Mesenteric fat pad (tissue), 1 donor: ENCODE data around the gene FYCO1. TPM values are rescaled to one million over a fixed set of nuclear protein-coding genes. Genes with fewer than 3 reads are reported as not detected.
"Not testable (repeated sequence)": the region's sequence is repeated elsewhere in the genome, so short reads cannot be mapped to it uniquely, and the experiment has no call there.

Source experiments
- DNase-seq: peaks from one replicate; pipeline ENCODE4 v3.0.0-alpha.2; 2020; ENCODE audit warnings: low spot score
- total RNA-seq: library from RNA; stranded (reverse); fragmentation: NEBNext Ultra II Directional; extraction: Animal tissue kit (Norgen Biotek cat#: 25700); gene quantifications from one replicate; pipeline ENCODE4 v1.2.1, GENCODE V29; 2021
- donor health status: DM: yes; HTN: yes; CAD: no.

FYCO1 gene
- total RNA-seq, 1 donor from 2014 or later, result 43.5 TPM

DNA sequence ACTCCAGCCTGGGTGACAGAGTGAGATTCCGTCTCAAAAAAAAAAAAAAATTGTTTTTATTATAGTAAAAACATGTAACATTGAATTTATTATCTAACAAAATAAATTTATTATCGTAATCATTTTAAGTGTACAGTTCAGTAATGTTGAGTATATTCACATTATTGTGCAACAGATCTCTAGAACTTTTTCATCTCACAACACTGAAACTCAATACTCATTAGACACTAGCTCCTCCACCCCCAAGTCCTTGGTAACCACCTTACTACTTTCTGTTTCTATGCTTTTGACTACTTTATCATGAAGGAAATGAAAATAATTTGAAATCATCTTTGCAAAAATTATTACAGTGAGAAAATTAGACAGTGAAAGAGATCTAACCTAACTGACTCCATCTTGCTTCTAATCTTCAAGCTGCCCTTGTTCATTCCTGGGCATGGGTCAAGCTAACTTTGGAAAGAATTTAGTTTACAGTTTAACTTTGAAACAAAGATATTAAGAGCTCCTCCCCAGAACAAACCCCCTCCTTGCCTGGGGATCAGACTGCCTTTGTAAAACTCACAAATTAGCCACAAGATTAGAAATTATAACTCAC lies 15.0 kb upstream of the FYCO1 start:
- no peak for DNase-seq

DNA sequence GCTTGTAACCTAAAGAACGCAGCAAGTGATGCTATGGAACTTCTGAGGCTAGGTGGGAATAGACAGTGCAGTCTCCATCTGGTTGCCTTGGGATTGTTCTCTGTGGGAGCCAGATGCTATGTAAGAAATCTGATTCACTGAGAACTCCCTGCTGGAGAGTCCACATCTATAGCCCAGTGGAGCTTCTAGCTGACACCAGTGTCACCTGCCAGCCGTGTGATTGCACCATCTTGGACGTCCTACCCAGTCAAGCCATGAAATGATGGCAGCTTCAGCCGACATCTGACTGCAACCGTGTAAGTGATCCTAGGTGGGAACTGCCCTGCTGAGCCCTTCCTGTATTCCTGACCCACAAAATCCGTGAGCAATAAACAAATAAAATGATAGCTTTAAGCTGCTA lies 12.4 kb upstream of the FYCO1 start:
- no peak for DNase-seq

DNA sequence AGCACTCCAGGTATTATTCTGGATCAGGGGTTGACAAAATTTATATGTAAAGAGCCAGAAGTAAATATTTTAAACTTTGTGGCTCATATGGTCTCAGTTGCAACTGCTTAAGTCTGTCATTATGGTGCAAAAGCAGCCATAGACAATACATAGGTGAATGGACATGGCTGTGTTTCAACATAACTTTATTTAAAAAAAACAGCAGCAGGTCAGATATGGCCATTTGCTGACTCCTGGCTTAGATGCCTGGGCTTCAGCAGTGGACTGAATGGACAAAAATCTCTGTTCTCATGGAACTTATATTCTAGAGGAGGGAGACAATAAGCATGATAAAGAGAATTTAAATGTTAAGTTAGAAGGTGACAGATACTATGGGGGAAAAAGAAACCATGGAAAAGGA lies 11.7 kb upstream of the FYCO1 start:
- DNase-seq, result no peak

DNA sequence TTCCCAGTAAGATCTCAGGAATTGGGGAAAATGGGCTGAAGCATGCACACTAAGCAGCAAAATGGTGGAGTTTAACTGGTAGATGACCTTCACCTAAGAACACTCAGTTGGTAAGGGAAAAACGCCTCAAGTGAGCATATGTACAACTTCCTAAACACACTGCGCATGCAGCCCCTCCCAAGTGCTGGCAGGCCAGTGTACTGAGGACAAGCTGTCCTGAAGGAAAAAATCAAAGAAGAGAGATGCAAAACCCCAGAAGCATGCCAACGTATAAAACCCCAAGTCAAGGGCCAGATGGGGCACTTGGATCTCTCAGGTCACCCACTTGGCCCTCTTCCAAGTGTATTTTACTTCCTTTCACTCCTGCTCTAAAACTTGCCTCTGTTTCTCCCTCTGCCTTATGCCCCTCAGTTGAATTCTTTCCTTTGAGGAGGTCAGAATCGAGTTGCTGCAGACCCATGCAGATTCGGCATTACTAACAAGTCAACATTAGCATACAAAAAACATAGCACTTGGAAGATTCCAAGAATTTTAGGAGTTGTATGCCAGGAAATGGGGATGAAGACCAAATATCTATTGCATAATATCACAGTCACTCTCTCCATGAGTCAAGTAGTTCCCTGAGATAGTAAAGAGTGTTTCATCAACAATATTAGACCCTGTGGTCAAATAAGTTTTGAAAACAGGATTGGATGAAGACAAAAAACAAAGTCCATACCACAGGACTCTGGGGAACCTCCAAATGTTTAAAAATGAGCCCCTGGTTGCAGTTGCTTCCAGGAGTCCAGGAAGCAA lies 10.8 kb upstream of the FYCO1 start:
- no peak for DNase-seq

DNA sequence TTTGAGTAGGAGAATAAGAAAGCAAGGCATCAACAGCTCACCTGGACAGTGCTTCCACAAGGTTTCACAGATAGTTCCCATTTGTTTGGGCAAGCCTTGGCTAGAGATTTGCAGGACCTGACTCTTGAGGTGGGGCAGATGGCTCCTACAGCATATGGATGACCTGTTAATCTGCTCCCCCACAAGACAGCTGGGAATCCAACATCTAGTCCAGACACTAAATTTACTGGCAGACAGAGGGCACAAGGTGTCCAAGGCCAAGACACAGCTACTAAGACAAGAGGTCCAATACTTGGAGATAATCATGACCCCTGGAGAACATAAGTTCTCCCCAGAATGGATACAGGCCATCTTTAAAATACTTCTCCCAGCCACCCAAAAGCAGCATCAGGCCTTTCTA lies 8.1 kb upstream of the FYCO1 start:
- not testable (repeated sequence) for DNase-seq

DNA sequence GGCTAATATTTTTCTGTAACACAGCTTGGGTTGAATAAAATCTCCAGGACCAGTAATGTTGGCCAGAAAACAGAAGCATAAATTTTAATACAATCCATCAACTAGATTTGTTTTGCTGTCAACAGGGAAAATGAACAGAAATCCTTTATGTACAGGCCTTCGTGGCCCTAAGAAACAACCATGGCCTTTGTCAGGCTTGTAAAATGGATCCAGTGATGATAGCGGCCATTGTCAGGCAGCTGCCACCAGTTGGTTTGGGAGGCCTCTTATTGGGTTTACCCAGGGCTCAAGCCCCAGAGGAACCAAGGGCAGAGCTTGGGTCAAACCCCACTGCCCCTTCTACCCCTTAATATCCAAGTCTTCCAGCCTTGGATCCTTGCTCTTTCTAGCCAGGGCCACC lies 5.6 kb upstream of the FYCO1 start:
- DNase-seq, result no peak

DNA sequence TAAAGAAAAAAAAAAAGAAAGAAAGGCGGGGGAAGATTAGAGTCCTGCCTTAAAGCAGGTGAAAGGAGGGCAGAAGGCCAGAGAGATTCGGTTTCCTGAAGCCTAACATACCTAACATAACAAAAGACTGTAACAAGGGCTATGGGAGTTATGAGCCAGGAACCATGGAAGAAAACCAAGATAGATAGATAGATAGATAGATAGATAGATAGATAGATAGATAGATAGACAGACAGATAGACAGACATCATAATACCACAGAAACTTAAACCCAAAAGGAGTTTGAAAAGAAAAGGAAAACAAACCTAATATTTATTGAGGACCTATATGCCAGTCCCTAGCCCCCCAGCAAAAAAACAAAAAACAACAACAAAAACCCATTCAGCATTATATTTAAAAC lies 2.3 kb upstream of the FYCO1 start:
- DNase-seq, result no peak

DNA sequence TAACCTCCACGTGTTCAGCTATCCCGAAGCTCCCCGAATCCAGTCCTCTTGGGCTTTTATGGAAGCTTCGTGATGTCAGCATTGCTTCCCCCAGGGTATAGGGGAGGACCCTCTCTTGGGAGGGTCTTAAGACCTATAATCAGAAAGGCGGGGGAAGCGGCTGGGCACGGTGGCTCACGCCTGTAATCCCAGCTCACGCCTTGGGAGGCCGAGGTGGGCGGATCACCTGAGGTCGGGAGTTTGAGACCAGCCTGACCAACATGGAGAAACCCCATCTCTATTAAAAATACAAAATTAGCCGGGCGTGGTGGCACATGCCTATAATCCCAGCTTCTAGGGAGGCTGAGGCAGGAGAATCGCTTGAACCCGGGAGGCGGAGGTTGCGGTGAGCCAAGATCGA lies 1.9 kb upstream of the FYCO1 start:
- DNase-seq, result not testable (repeated sequence)

DNA sequence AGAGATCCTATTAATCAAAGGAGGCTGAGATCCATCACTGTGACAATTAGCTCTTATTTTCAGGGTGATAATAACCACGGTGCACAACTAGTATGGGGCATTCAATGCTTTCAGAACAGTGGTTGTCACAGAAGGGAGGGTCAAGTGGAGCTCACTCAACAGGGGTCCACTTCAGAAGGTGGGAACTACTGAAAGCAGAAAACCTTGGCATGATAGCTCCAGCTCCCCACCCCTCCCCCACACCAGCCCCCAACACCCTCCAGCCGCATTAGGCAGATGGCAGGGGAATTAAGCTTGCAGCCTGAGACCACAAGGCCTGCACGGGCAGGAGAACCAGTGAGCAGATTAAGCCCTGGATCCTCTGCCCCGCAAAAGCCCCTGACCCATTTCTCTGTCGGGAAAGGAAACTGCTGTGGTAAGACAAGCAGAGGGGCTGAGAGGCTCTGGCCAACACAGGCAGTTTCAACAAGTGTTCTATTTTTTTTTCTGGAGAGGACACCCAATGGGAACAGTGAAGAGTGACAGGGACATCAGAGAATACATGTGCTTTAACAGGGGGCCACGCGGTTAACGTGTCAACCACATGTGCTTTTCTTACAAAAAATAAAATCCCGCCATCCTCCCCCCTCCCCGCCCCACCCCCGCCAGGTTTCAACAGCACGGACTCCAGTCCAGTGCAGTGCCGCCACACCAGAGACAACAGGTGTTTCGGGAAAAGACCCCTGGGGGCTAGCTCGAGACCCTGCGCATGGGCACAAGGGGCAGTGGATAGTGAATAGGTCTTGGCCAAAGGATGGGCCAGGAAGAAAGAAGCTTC lies 997 bp downstream of the FYCO1 start:
- DNase-seq, result no peak

DNA sequence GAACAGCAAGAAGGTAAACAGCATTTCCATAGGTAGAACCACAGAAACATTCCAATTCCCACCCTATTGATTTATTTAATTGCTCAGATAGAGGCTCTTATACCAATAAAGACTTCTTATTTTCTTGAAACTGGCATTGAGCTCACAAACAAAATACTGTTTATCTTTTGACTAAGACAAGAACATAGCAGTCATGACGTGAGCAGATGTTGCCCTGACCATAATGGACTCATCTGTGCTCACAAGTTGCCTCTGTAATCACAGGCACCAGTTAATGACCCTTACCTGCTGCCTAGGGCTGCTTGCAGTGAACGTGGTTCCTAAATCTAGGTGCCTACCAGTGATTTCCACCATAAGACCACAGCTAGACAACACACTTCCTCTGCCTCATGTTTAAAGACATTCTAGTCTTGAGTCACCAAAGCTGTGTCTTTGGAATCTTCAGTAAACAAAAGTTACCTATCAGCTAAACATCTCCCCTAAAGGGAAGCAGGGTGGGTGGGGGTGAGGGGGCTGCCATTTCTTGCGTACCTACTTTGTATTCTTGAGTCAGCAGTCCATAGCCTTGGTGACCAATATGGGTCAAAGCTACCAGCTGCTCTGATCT lies 2.1 kb downstream of the FYCO1 start:
- DNase-seq, result no peak

DNA sequence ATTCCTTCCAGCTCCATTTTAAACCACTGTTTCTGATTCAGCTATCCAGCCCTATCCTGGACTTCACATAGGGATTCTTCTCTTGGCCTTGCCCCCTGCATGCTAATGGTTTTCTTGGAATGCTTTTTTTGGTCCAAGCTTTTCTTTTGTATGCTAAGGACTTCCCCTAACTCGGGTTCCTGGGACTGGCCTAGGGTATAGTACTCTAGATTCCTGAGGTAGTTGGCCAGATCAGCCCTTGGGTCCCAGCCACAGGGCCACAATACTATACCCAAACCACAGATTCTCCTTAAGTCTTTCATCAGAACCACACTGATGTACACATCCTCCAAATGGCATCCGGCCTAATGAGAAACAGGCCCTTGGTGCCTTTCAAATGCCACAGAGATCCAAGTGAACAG lies 2.8 kb downstream of the FYCO1 start:
- no peak for DNase-seq

DNA sequence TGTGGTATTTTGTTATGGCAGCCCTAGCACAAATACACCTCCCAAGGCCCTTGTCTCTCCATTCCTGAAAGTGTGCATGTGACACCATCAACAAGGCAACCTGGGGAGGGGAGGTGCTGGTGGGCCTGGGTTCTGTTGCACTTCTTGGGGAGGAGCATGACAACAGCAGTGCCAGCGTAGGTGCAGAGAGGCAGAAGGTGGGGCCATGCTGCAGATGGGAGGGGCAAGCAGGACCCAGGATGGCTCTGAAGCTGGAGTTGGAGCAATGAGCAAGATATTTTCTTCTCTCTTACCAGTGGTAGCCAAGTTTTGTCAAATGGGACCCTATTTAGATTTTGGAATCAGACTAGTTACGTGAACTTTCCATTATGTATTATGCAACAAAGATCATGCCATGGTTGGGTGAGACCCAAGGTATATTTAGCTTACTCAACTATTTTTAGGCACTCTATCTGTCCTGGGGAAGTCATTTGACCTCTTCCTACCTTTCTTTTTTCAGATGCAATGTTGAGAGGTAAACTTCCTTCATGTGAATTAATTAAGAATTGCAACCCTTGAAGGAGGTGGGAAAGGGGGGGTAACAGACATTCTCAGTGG lies 3.4 kb downstream of the FYCO1 start:
- DNase-seq, result no peak

DNA sequence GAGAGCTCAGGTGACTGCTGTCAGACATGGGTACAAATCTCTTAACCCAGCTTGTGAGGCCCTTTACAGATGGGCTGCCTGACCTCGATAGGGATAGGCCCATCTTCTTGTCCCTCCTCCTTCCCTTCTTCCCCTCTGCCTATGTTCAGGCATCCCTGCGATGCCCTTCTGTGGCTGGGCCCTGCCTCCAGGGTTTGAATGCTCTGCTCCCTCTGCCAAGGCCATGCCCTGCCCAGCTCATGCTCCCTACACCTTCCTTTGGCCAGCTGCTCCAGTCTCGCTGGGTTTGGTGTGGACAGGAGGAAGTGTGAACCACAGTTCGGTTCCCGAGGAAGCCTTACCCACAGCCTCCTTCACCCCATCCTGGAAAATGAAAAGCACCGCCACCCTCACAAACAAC lies 4.3 kb downstream of the FYCO1 start:
- no peak for DNase-seq

DNA sequence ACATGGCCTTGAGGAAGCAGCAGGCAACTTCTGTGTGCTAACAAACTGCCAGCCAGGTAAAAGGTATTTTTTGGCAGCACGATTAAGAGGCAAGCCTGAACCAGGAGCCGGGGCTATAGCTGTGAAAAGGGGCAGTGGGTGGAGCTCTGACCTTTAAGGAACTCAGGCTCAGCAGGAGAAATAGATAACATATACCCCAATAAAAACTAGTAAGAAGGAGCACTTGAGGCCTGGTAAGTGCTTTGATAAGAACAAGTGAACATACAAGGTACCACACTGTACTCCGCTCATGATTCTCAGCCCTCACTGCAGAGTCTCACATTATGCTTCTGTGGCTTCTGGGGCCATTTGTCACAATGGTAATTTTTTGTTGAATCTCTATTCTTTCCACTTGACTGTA lies 5.4 kb downstream of the FYCO1 start:
- no peak for DNase-seq

DNA sequence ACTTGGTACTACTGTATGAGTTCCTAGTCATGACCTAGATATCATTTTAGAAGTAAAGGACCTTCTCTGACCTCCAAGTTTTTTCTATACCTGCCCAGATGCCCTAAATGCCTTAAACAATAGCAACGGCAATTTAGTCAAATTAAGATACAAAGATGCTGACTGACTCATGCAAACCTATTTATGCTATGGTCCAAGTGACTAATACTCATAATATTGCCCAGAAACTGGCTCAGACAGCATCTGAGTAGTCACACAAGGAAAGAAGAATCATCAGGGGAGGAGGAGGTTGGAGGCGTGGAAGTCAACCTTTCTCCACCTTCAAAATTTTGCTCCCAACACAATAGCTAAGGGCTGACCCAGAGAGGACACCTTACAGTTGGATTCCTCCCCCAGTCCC lies 6.8 kb downstream of the FYCO1 start:
- DNase-seq, result no peak

DNA sequence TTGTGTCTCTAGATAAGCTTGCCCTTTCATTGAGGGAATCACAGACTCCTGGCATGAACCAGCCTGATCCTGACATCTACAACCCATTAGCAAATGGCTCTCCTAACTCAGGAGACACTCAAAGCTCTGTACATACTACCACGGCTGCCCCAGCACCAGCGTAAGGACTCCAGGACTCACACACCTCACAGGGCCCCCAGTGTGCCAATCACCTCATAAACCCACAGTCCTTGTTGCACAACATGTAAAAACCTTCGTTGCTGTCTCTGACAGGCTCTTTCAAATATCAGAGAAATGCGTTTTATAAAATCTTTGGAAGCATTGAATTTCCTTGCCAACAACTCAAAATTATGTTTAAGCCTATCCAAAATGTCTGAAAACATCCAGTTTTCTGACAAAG lies 7.3 kb downstream of the FYCO1 start:
- DNase-seq, result no peak

DNA sequence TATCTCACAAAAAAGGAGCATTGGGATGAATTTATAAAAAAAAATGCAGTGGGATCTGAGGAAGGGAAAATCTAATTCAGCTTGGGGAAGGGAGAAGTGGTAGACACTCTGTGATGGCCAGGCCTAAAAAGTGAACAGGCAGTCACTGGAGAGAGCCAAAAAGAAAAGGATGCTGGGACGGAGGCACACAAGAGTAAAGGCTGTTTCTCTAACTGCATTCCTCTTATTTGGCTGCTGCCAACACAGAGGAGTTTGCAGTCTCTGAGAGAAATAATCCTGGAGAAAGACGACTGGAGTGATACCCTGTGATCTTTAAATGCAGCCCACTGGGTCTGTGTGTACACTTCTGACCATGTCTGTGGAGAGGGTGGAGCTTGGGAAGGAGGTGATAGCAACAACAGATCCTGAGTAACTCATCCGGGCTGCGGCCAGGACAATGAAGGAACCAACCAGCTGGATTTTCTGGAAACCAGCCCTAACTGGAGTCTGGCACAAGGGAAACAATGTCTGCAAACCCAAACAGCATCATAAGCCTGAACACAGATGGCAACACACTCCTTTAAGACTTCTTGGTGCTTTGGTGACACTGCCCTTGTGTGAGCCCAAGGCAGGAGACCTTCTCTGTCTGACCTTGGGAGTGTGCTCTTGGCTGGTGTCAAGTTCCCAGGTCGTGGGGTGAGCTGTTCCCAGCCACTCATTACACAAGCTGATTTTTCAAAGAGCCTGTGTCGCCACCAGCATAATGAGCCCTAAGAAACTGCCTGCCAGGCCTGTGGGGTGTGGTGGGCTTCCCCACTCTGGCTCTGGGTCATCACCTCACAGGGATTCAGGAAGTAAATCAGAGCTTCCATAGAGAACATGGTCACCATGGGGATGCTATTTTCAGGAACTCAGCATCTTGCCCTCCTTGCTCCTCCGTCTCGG lies 8.0 kb downstream of the FYCO1 start:
- no peak for DNase-seq

DNA sequence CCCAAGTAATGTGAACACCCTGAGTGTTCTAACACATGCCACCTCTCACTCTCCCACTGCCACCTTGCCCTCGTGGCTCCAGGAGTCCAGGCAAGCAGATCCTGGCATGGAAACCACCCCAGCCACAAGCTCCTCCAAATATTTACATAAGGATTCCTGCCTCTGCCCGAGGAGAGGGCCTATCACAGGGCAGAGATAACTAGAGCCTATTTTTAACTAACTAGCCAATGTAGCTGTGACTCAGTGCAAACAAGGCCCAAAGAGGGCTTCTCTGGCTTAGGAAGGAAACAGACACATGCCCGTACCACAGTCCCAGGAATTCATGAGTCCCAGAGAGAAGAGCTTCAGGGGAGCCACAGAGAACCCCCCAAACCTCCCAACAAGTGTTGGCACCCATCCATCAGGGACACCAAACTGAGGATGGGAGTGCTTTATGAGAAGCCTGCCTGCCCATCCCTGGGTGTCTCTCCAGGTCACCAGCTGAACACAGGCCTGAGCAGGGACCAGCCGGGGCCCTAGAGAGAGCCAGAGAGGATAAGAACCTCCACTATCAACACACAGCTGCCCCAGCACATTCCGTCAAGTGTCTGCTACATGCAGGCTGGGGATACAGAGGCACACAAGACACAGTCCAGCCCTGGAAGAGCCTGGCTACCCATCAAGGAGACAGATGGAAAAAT lies 9.2 kb downstream of the FYCO1 start:
- DNase-seq, result no peak

DNA sequence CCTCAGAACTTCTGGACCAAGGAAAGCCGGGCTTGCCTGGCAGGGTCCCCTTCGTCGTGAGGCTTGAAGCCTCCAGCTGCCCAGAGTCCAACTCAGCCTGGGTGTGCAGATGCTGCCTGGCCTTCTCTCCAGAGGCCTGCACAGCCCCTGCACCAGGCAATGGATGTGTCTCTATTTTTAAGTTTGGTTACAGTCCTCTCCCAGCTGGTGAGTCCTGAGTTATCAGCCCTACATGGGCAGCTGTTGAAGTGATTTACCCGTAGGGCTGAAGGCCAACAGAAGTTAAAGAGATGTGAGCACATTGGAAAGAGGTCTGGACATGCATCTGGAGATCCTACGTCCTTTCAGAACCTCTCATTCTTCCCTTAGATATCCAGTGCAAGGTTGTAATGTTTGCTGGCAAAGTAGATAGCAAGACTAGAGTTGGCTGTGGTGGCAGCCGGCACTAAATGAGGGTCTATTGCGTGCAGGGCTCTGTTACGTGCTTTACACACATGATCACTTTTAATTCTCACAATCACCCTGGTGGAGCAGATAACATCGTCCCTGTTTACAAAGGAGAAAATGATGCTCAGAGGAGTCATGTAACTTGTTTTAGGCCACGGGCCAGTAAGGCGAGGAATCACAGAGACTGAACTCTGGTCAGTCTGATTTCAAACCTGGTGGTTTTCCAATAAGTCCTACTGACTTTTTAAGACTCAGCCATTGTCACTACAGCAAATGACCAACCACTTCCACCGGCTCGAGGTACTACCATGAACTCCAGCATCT lies 9.9 kb downstream of the FYCO1 start:
- no peak for DNase-seq
